HG03565 (cell line): Measurements from ENCODE around the gene GNAT2.

Experiments
- ATAC-seq: cut with Tn5 transposase; IDR thresholded peaks from one replicate; pipeline ENCODE4 v1.9.1; 2021; ENCODE audit warnings: mild to moderate bottlenecking, moderate library complexity; ENCODE audit not compliant: unreplicated experiment

GNAT2 gene

GRCh38 chr1:109628540-109629321, 9.3 kb upstream of the GNAT2 start:
- no peak for ATAC-seq

- ATAC-seq = no peak
Measured at GRCh38 chr1:109627692-109628399, 8.4 kb upstream of the GNAT2 start.

GRCh38 chr1:109626682-109627408, 7.4 kb upstream of the GNAT2 start:
- ATAC-seq = no peak

GRCh38 chr1:109625601-109626560, 6.5 kb upstream of the GNAT2 start:
- ATAC-seq = no peak

GRCh38 chr1:109625176-109625575, 5.8 kb upstream of the GNAT2 start:
- ATAC-seq = no peak

GRCh38 chr1:109624201-109625010, 5.0 kb upstream of the GNAT2 start:
- ATAC-seq = no peak

GRCh38 chr1:109623601-109624161, 4.3 kb upstream of the GNAT2 start:
- ATAC-seq = no peak

- ATAC-seq = no peak
Measured at GRCh38 chr1:109622895-109623294, 3.5 kb upstream of the GNAT2 start.

- no peak for ATAC-seq
Measured at GRCh38 chr1:109622137-109622892, 2.9 kb upstream of the GNAT2 start.

GRCh38 chr1:109621379-109622136, 2.1 kb upstream of the GNAT2 start:
- no peak for ATAC-seq

GRCh38 chr1:109620841-109621286, 1.4 kb upstream of the GNAT2 start:
- peak; percentile 53 for ATAC-seq

- ATAC-seq = no peak
Measured at GRCh38 chr1:109620401-109620791, 980 bp upstream of the GNAT2 start.

- ATAC-seq = no peak
Measured at GRCh38 chr1:109618661-109619575, 498 bp downstream of the GNAT2 start.

GRCh38 chr1:109617291-109617801, 2.1 kb downstream of the GNAT2 start:
- no peak for ATAC-seq

- no peak for ATAC-seq
Measured at GRCh38 chr1:109616391-109616790, 3.0 kb downstream of the GNAT2 start.

GRCh38 chr1:109615879-109616278, 3.5 kb downstream of the GNAT2 start:
- ATAC-seq = no peak
